HG02885 (cell line): Measurements from ENCODE around the gene HOXA1.
"Not testable (repeated sequence)": the region's sequence is repeated elsewhere in the genome, so short reads cannot be mapped to it uniquely, and the experiment has no call there.

Experiments used
- ATAC-seq: cut with Tn5 transposase; IDR thresholded peaks from one replicate; pipeline ENCODE4 v1.9.1; 2021; ENCODE audit warnings: mild to moderate bottlenecking; ENCODE audit not compliant: unreplicated experiment, poor library complexity

Gene HOXA1

DNA sequence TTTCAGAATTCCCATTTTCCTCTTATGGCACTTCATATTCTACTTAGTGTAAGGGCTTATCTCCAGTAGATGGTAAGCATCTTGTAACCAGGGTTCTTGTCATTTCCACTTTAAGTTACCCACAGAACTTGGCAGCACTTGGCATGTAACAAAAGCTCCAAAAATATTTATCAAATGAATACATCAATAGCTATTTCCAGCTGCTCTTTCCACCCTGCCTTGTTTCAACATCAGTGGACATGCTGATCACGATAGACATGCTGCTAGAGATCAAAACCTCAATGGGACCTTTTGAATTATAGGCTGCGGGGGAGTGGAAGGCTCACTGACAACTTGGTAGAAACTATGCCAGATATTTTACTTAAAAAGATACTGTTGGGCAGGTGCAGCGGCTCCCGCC lies 32.9 kb downstream of the HOXA1 start:
- ATAC-seq, result no peak

DNA sequence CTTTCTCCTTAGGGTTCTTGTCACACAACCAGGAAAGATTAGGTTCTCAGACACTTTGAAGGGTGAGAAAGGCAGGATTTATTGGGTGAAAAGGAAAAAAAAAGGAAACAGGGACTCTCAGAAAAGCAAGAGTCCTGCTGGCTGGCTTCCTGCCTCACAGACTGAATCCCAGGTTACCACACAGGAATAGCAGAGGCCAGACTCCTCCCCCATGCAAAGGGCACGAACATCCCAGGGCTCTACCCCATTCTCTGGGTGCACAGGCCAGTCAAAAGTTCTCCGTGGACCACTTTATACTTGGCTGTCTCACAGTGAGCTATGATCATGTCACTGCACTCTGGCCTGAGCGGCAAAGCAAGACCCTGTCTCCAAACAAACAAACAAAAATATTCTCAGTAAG lies 42.6 kb downstream of the HOXA1 start:
- no peak for ATAC-seq

DNA sequence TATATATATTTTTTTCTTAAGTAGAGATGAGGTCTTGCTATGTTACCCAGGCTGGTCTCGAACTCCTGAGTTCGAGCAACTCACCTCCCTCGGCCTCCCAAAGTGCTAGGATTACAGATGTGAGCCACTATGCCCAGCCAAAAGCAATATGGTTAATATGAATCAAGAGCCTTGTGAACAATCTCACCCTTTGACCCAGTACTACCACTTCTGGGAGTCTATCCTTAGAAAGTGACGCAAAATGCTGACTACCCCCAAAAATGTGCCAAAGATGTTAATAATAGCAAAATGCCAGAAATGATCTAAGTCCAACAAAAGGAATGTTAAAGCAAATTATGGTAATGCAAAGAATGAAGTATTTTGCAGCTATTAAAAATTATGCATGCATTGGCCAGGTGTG lies 44.3 kb downstream of the HOXA1 start:
- ATAC-seq, result no peak

DNA sequence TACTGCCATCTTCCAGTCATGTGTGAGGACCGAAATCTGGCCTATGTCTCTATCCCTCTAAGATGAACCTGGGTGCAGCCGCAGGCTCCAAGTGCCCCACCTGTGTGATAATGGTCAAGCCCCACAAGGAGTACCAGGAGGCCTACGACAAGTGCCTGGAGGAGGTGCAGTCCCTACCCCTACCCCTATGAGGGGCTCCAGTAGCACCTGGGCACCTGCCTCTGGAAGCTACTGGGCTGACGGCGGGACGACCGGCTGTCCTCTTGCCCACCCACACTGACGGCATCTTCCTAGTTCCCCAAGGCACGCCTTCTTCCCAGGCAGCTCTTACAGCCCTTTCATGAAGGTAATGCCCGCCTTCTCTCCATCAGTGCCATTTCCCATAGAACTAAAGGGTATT lies 47.4 kb downstream of the HOXA1 start:
- ATAC-seq, result no peak

DNA sequence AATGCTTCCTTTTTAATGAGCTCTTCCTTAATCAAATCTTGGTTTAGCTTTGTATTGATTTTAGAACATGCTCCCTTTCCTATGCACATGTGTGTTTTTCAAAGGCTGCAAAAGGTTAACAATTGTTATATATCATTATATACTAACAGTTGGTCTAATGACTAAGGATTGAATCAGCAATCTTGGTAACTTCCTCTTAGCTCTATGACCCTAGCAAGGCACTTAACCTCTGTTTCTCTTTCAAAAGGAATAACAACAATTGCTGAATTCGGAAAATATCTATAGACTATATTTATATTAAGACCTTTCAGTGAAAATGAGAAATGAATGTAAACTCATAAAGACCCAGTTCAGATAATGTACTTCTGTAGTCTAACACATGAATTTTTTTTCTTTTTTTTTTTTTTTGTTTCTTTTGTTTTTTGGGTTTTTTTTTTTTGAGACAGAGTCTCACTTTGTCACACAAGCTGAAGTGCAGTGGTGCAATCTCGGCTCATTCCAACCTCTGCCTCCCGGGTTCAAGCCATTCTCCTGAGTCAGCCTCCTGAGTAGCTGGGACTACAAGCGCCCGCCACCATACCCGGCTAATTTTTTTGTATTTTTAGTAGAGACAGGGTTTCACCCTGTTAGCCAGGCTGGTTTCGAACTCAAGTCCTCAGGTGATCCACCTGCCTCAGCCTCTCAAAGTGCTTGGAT lies 48.8 kb downstream of the HOXA1 start:
- ATAC-seq, result no peak

DNA sequence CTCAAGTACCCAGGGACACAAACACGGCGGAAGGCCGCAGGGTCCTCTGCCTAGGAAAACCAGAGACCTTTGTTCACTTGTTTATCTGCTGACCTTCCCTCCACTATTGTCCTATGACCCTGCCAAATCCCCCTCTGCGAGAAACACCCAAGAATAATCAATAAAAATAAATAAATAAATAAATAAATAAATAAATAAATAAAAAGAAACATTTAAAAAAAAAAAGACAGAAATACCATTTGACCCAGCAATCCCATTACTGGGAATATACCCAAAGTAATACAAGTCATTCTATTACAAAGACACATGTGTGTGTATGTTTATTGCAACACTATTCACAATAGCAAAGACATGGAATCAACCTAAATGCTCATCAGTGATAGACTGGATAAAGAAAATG lies 49.8 kb downstream of the HOXA1 start:
- not testable (repeated sequence) for ATAC-seq

DNA sequence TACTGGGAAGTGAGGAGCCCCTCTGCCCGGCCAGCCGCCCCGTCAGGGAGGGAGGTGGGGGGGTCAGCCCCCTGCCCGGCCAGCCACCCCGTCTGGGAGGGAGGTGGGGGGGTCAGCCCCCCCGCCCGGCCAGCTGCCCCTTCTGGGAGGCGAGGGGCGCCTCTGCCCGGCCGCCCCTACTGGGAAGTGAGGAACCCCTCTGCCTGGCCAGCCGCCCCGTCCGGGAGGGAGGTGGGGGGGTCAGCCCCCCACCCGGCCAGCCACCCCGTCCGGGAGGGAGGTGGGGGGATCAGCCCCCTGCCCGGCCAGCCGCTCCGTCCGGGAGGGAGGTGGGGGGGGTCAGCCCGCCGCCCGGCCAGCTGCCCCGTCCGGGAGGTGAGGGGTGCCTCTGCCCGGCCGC lies 50.7 kb downstream of the HOXA1 start:
- not testable (repeated sequence) for ATAC-seq
